DOHH2 (cell line): ENCODE measurements around the gene TMEM182.

Source experiments
- H3F3A ChIP-seq: fragments of 200-600 bp; sonication (generic), shearing (Covaris generic); 2 replicates; pipeline ENCODE4 v1.6.0; 2016; ENCODE audit warnings: antibody characterized with exemption, mild to moderate bottlenecking; ENCODE audit not compliant: control insufficient read depth, insufficient read depth
- H3K27ac ChIP-seq: fragments of 200-600 bp; sonication (generic); 2 replicates; pipeline ENCODE4 v1.5.1; 2014; ENCODE audit warnings: low read depth, mild to moderate bottlenecking, low read length, moderate library complexity
- H3K27me3 ChIP-seq: fragments of 200-600 bp; sonication (generic); 2 replicates; pipeline ENCODE4 v1.6.1; 2014; ENCODE audit warnings: mild to moderate bottlenecking, low read length, mixed read lengths; ENCODE audit not compliant: control insufficient read depth
- H3K36me3 ChIP-seq: fragments of 200-600 bp; sonication (generic); 2 replicates; pipeline ENCODE4 v1.6.1; 2014; ENCODE audit warnings: mild to moderate bottlenecking, low read length, moderate library complexity, mixed read lengths; ENCODE audit not compliant: control insufficient read depth
- H3K4me1 ChIP-seq: fragments of 200-600 bp; sonication (generic); 2 replicates; pipeline ENCODE4 v1.6.1; 2014; ENCODE audit warnings: mild to moderate bottlenecking, low read length, mixed read lengths; ENCODE audit not compliant: control insufficient read depth
- H3K4me2 ChIP-seq: fragments of 200-600 bp; sonication (generic); 2 replicates; pipeline ENCODE4 v1.6.0; 2014; ENCODE audit warnings: mild to moderate bottlenecking, low read length, moderate library complexity
- H3K4me3 ChIP-seq: fragments of 200-600 bp; sonication (generic); 2 replicates; pipeline ENCODE4 v1.5.1; 2014; ENCODE audit warnings: mild to moderate bottlenecking, low read length, mixed read lengths
- H3K79me2 ChIP-seq: fragments of 200-600 bp; sonication (generic); 2 replicates; pipeline ENCODE4 v1.6.1; 2014; ENCODE audit warnings: mild to moderate bottlenecking, low read length, mixed read lengths; ENCODE audit not compliant: control insufficient read depth
- H3K9me2 ChIP-seq: fragments of 200-600 bp; sonication (generic); replicated peaks from 2 replicates; pipeline ENCODE4 v1.6.1; 2014; ENCODE audit warnings: mild to moderate bottlenecking, low read length, mixed read lengths; ENCODE audit not compliant: control insufficient read depth
- H3K9me3 ChIP-seq: fragments of 200-600 bp; sonication (generic); 2 replicates; pipeline ENCODE4 v1.6.1; 2014; ENCODE audit warnings: antibody characterized with exemption, low read length, mixed read lengths; ENCODE audit not compliant: control insufficient read depth, insufficient read depth
- H4K20me1 ChIP-seq: fragments of 200-600 bp; sonication (generic); 2 replicates; pipeline ENCODE4 v1.6.0; 2014; ENCODE audit warnings: low read depth, mild to moderate bottlenecking, antibody characterized with exemption, low read length, moderate library complexity; ENCODE audit not compliant: control insufficient read depth, insufficient read depth
- EZH2phosphoT487 ChIP-seq: fragments of 200-600 bp; sonication (generic); IDR thresholded peaks from 2 replicates; pipeline ENCODE4 v1.6.1; 2017; ENCODE audit warnings: borderline replicate concordance, mild to moderate bottlenecking, antibody characterized with exemption, low read length, moderate library complexity, mixed read lengths
- TF ChIP-seq, protein P1 (sequence below): fragments of 200-600 bp; sonication (generic); IDR thresholded peaks from one replicate; pipeline ENCODE4 v1.5.1; 2014; ENCODE audit warnings: antibody characterized with exemption, mild to moderate bottlenecking, low read depth, low read length; ENCODE audit not compliant: poor library complexity, severe bottlenecking

TMEM182 gene

GRCh38 chr2:102761763-102762162 lies at the start of gene TMEM182:
TSS of gene TMEM182 (plus strand) at chr2:102762031. CDS start at chr2:102762218, 187 bp downstream.
- TF ChIP-seq, protein P1, sequence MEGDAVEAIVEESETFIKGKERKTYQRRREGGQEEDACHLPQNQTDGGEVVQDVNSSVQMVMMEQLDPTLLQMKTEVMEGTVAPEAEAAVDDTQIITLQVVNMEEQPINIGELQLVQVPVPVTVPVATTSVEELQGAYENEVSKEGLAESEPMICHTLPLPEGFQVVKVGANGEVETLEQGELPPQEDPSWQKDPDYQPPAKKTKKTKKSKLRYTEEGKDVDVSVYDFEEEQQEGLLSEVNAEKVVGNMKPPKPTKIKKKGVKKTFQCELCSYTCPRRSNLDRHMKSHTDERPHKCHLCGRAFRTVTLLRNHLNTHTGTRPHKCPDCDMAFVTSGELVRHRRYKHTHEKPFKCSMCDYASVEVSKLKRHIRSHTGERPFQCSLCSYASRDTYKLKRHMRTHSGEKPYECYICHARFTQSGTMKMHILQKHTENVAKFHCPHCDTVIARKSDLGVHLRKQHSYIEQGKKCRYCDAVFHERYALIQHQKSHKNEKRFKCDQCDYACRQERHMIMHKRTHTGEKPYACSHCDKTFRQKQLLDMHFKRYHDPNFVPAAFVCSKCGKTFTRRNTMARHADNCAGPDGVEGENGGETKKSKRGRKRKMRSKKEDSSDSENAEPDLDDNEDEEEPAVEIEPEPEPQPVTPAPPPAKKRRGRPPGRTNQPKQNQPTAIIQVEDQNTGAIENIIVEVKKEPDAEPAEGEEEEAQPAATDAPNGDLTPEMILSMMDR, result no peak
- no peak for TF ChIP-seq EZH2phosphoT487
- Histone ChIP-seq H3K9me2 (no peaks in the 10 kb centered on the region), H3K27ac (no peak within 1 kb of the TSS), H3K4me1 (no peaks in the 10 kb centered on the region), H3K4me2 (no peak within 1 kb of the TSS), H3K9me3 (no peaks in the 10 kb centered on the region), H3F3A (no peaks in the 10 kb centered on the region), H4K20me1 (no peaks in the 10 kb centered on the region), H3K36me3 (no peaks in the 10 kb centered on the region), H3K27me3 (no peaks in the 10 kb centered on the region), H3K4me3 (no peak within 1 kb of the TSS), H3K79me2 (no peaks in the 10 kb centered on the region)

DNA sequence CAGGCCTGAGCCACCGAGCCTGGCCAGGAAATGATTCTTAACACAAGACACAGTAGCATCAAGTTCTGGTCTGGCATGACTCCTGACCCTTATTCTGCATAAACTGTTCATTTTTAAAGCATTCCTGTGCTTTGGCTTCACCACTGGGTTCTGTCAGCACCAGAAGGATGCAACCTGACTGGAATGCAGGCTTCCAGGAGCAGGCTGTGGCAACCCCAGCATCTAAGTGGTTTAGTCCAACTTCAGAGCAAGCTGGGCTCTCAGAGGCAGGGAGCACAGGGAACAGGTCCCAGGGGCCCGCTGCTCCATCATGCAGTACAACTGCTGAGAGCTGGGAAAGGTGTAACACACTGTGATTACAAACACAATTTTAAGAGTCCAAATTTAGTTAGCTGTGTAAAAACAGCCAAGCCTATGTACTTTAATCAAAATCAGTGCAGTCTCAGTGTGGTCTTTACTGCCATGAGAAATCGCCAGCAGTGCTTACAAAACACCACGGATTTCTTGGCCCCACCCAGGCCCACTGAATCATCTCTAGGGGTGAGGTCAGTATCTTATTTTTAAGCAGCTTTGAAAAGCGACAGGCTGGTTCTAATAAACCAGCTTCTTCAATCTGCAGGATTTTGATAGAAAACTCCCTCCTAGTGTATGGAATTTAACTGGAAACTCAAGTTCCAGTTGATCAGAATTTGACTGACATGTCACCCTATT lies 44.4 kb upstream of the TMEM182 start:
- TF ChIP-seq, protein P1, result no peak
- TF ChIP-seq EZH2phosphoT487, result no peak
- no peaks in the 10 kb centered on the region for H3K9me2 ChIP-seq
- no peak overlapping the region for H3K4me3 ChIP-seq
- H3K27ac ChIP-seq, result no peak overlapping the region
- peaks cover 35% of the 10 kb centered on the region for H3K36me3 ChIP-seq
- H3K4me2 ChIP-seq, result no peak overlapping the region
- no peaks in the 10 kb centered on the region for H3K27me3 ChIP-seq
- no peaks in the 10 kb centered on the region for H3K9me3 ChIP-seq
- H3F3A ChIP-seq, result no peaks in the 10 kb centered on the region
- no peaks in the 10 kb centered on the region for H4K20me1 ChIP-seq
- H3K4me1 ChIP-seq, result no peaks in the 10 kb centered on the region
- H3K79me2 ChIP-seq, result no peaks in the 10 kb centered on the region

DNA sequence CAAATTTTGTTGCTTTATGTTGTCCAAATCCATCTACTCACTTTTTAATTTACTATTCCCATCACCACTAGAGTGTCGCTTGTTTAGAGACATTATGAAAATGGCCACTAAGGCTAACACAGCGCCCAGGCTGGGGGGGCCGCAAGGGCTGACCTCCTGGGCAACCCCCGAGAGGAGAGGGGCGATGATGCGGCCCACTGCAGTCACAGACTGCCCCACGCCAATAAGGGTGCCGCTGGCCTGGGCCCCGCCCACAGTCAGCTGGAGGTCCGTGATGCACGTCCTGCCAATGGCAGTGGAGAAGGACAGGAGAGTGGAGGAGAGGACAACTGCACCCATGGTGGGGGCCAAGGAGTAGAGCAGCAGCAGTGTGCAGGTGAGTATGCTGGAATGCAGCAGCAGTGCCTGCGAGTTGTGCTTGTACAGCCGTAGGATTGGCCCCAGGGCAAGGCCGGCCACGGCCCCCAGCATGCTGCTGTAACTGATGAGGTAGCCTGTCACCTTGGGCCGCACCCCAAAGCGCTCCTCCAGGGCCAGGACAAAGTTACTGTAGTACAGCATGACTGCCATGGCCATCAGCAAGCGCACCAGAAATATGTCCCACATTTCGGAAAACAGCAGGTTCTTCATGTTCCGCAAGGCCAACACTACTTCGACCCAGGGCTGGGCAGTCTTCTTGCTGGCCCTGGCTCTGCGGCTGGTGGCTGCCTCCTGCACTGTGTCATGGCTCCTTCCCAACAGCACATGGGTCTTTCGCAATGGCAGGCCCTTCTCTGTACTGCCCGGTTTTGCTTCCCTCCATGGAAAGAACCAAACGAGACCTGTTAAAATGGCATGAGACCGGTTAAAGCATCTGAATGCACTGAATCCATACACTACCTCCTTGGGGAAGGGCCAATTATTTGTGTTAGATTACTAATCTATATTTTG lies 43.2 kb upstream of the TMEM182 start:
- Histone ChIP-seq H3K9me2 (no peaks in the 10 kb centered on the region), H3K36me3 (peaks cover 35% of the 10 kb centered on the region), H3K4me1 (no peaks in the 10 kb centered on the region), H3K4me3 (no peak overlapping the region), H3K27me3 (no peaks in the 10 kb centered on the region), H3K9me3 (no peaks in the 10 kb centered on the region), H4K20me1 (no peaks in the 10 kb centered on the region), H3F3A (no peaks in the 10 kb centered on the region), H3K4me2 (no peak overlapping the region), H3K79me2 (no peaks in the 10 kb centered on the region), H3K27ac (no peak overlapping the region)
- TF ChIP-seq, protein P1, result no peak
- TF ChIP-seq EZH2phosphoT487, result no peak
